ENCODE results near the gene TMEM72. TPM values are rescaled to one million over a fixed set of nuclear protein-coding genes. Genes with fewer than 3 reads are reported as not detected.

Gene TMEM72
- total and polyA plus RNA-seq, 2 experiments from 2014 or later, result not detected

DNA sequence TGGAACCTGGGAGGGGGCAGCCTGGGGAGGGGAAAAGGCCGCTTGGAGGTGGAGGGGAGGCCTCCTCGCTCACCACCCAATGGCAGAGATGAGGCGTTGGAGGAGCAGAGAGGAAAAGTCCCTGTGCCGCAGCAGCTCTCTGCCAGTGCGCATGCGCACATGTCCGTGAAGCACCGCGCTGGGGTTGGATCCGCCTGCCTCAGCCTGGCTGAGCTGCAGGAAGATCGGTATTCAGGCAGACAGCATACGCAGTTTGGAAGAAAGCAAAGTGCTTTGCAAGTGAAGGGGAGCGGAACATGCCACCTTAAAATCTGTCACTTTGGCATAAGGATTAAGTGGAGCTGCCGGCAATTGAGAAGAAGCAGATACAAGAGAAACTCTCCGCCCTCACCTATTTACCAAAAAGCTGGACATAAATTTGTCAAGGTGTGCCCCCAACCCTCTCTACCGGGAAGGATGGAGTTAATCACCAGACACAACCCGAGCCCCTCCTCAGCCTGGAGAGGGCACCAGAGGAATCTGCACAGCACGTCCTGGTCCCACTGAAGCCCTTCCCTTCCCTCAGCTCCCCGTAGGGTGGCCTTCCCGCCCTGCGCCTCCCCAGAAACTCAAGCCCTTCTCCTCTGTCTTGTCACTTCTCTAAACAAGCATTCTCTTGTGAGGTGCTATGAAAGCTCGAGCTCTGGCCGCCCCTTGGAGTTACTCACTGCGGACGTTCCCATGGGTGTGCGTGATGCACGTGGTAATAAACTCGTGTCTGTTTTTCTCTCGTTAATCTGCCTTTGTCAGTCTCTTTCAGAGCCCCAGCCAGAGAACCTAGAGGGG, 32.2 kb upstream of the TMEM72 start:
- peaks cover 14% of the 10 kb centered on the region for H3K27me3 Mint-ChIP-seq (ENCODE audit: insufficient read depth, low read depth, poor library complexity)
- ATAC-seq (peak; percentile 94), DNase-seq (ENCODE audit: low spot score) (peak; percentile 93)
- H3K9me2 ChIP-seq (ENCODE audit: insufficient read depth), result no peaks in the 10 kb centered on the region
- H3K27me3 ChIP-seq (ENCODE audit: insufficient read depth), result peaks cover 6% of the 10 kb centered on the region; the same call in 1 of the 2 replicates
- no peaks in the 10 kb centered on the region for H3K79me2 ChIP-seq (replicated peaks; ENCODE audit: insufficient read depth)
- no peak overlapping the region; the same call in 1 of the 2 replicates for H3K27ac ChIP-seq (ENCODE audit: low read depth)
- peak overlapping the region; percentile 50 for H3K4me3 ChIP-seq
- TF ChIP-seq, protein P1, sequence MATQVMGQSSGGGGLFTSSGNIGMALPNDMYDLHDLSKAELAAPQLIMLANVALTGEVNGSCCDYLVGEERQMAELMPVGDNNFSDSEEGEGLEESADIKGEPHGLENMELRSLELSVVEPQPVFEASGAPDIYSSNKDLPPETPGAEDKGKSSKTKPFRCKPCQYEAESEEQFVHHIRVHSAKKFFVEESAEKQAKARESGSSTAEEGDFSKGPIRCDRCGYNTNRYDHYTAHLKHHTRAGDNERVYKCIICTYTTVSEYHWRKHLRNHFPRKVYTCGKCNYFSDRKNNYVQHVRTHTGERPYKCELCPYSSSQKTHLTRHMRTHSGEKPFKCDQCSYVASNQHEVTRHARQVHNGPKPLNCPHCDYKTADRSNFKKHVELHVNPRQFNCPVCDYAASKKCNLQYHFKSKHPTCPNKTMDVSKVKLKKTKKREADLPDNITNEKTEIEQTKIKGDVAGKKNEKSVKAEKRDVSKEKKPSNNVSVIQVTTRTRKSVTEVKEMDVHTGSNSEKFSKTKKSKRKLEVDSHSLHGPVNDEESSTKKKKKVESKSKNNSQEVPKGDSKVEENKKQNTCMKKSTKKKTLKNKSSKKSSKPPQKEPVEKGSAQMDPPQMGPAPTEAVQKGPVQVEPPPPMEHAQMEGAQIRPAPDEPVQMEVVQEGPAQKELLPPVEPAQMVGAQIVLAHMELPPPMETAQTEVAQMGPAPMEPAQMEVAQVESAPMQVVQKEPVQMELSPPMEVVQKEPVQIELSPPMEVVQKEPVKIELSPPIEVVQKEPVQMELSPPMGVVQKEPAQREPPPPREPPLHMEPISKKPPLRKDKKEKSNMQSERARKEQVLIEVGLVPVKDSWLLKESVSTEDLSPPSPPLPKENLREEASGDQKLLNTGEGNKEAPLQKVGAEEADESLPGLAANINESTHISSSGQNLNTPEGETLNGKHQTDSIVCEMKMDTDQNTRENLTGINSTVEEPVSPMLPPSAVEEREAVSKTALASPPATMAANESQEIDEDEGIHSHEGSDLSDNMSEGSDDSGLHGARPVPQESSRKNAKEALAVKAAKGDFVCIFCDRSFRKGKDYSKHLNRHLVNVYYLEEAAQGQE (IDR thresholded peaks at IDR 0.05; ENCODE audit: unreplicated experiment), result no peak
- peak; percentile 71 for TF ChIP-seq POLR2AphosphoS5 (IDR thresholded peaks at IDR 0.05; ENCODE audit: low read depth)
- TF ChIP-seq, protein P2, sequence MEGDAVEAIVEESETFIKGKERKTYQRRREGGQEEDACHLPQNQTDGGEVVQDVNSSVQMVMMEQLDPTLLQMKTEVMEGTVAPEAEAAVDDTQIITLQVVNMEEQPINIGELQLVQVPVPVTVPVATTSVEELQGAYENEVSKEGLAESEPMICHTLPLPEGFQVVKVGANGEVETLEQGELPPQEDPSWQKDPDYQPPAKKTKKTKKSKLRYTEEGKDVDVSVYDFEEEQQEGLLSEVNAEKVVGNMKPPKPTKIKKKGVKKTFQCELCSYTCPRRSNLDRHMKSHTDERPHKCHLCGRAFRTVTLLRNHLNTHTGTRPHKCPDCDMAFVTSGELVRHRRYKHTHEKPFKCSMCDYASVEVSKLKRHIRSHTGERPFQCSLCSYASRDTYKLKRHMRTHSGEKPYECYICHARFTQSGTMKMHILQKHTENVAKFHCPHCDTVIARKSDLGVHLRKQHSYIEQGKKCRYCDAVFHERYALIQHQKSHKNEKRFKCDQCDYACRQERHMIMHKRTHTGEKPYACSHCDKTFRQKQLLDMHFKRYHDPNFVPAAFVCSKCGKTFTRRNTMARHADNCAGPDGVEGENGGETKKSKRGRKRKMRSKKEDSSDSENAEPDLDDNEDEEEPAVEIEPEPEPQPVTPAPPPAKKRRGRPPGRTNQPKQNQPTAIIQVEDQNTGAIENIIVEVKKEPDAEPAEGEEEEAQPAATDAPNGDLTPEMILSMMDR (conservative IDR thresholded peaks at IDR 0.05; ENCODE audit: low read depth in 2 of 2), result peak; percentile 35 to 59; a peak in 3 of 4 replicates
- TF ChIP-seq EZH2phosphoT487 (IDR thresholded peaks at IDR 0.05; ENCODE audit: unreplicated experiment), result no peak
- H3K4me3 Mint-ChIP-seq, result peak overlapping the region; percentile 74
- peaks cover 9% of the 10 kb centered on the region for H3K4me1 ChIP-seq (ENCODE audit: insufficient read depth)
- H3K4me1 Mint-ChIP-seq, result peaks cover 25% of the 10 kb centered on the region
- no peaks in the 10 kb centered on the region for H3K9me3 Mint-ChIP-seq
- no peaks in the 10 kb centered on the region for H3K36me3 ChIP-seq (ENCODE audit: insufficient read depth)
- H4K20me1 ChIP-seq (replicated peaks; ENCODE audit: insufficient read depth), result no peaks in the 10 kb centered on the region
- H2AFZ ChIP-seq, result peak overlapping the region; percentile 84
- H3F3A ChIP-seq (replicated peaks; ENCODE audit: low read depth), result no peaks in the 10 kb centered on the region
- H3K36me3 Mint-ChIP-seq (ENCODE audit: low read depth), result no peaks in the 10 kb centered on the region
- peak overlapping the region; percentile 42; the same call in 1 of the 2 replicates for H3K27ac Mint-ChIP-seq
- peak overlapping the region; percentile 69 for H3K4me2 ChIP-seq

DNA sequence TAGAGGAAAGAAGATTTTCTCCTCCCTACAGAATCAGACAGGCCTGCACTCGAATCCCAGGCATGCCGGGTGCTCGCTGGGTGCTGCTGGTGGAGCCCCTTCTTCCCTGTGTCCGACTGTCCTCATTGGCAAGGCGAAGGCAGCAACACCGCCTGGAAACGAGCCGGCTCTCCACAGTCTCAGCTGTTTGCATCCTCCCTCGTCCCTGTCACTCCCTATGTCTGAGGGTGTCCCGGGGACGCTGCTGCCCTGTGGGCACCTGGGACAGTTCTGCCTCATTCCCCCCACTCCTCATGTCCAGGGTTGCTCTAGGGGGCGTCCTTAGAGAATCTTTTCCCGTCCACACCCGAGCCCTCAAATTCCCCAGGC, 31.6 kb upstream of the TMEM72 start:
- no peak; the same call in 2 of the 3 replicates for ATAC-seq
- Histone ChIP-seq H3K4me1 (ENCODE audit: insufficient read depth) (peaks cover 9% of the 10 kb centered on the region), H3K79me2 (replicated peaks; ENCODE audit: insufficient read depth) (no peaks in the 10 kb centered on the region), H4K20me1 (replicated peaks; ENCODE audit: insufficient read depth) (no peaks in the 10 kb centered on the region), H2AFZ (peak overlapping the region; percentile 84), H3K27me3 (ENCODE audit: insufficient read depth) (peaks cover 6% of the 10 kb centered on the region; the same call in 1 of the 2 replicates), H3K9me2 (ENCODE audit: insufficient read depth) (no peaks in the 10 kb centered on the region), H3K36me3 (ENCODE audit: insufficient read depth) (no peaks in the 10 kb centered on the region), H3K27ac (ENCODE audit: low read depth) (no peak overlapping the region), H3F3A (replicated peaks; ENCODE audit: low read depth) (no peaks in the 10 kb centered on the region), H3K4me2 (peak overlapping the region; percentile 69), H3K4me3 (peak overlapping the region; percentile 50)
- H3K9me3 Mint-ChIP-seq, result no peaks in the 10 kb centered on the region
- H3K4me3 Mint-ChIP-seq, result peak overlapping the region; percentile 74
- peaks cover 14% of the 10 kb centered on the region for H3K27me3 Mint-ChIP-seq (ENCODE audit: insufficient read depth, low read depth, poor library complexity)
- no peaks in the 10 kb centered on the region for H3K36me3 Mint-ChIP-seq (ENCODE audit: low read depth)
- no peak overlapping the region for H3K27ac Mint-ChIP-seq
- peaks cover 25% of the 10 kb centered on the region for H3K4me1 Mint-ChIP-seq
- DNase-seq (ENCODE audit: low spot score), result no peak
- TF ChIP-seq, protein P3, sequence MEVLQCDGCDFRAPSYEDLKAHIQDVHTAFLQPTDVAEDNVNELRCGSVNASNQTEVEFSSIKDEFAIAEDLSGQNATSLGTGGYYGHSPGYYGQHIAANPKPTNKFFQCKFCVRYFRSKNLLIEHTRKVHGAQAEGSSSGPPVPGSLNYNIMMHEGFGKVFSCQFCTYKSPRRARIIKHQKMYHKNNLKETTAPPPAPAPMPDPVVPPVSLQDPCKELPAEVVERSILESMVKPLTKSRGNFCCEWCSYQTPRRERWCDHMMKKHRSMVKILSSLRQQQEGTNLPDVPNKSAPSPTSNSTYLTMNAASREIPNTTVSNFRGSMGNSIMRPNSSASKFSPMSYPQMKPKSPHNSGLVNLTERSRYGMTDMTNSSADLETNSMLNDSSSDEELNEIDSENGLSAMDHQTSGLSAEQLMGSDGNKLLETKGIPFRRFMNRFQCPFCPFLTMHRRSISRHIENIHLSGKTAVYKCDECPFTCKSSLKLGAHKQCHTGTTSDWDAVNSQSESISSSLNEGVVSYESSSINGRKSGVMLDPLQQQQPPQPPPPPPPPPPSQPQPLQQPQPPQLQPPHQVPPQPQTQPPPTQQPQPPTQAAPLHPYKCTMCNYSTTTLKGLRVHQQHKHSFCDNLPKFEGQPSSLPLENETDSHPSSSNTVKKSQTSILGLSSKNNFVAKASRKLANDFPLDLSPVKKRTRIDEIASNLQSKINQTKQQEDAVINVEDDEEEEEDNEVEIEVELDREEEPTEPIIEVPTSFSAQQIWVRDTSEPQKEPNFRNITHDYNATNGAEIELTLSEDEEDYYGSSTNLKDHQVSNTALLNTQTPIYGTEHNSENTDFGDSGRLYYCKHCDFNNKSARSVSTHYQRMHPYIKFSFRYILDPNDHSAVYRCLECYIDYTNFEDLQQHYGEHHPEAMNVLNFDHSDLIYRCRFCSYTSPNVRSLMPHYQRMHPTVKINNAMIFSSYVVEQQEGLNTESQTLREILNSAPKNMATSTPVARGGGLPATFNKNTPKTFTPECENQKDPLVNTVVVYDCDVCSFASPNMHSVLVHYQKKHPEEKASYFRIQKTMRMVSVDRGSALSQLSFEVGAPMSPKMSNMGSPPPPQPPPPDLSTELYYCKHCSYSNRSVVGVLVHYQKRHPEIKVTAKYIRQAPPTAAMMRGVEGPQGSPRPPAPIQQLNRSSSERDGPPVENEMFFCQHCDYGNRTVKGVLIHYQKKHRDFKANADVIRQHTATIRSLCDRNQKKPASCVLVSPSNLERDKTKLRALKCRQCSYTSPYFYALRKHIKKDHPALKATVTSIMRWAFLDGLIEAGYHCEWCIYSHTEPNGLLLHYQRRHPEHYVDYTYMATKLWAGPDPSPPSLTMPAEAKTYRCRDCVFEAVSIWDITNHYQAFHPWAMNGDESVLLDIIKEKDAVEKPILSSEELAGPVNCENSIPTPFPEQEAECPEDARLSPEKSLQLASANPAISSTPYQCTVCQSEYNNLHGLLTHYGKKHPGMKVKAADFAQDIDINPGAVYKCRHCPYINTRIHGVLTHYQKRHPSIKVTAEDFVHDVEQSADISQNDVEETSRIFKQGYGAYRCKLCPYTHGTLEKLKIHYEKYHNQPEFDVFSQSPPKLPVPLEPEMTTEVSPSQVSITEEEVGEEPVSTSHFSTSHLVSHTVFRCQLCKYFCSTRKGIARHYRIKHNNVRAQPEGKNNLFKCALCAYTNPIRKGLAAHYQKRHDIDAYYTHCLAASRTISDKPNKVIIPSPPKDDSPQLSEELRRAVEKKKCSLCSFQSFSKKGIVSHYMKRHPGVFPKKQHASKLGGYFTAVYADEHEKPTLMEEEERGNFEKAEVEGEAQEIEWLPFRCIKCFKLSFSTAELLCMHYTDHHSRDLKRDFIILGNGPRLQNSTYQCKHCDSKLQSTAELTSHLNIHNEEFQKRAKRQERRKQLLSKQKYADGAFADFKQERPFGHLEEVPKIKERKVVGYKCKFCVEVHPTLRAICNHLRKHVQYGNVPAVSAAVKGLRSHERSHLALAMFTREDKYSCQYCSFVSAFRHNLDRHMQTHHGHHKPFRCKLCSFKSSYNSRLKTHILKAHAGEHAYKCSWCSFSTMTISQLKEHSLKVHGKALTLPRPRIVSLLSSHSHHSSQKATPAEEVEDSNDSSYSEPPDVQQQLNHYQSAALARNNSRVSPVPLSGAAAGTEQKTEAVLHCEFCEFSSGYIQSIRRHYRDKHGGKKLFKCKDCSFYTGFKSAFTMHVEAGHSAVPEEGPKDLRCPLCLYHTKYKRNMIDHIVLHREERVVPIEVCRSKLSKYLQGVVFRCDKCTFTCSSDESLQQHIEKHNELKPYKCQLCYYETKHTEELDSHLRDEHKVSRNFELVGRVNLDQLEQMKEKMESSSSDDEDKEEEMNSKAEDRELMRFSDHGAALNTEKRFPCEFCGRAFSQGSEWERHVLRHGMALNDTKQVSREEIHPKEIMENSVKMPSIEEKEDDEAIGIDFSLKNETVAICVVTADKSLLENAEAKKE (CRISPR knock-in tag; IDR thresholded peaks at IDR 0.05), result no peak
- TF ChIP-seq NANOG (IDR thresholded peaks at IDR 0.05; ENCODE audit: borderline replicate concordance), result no peak
- TF ChIP-seq, protein P4, sequence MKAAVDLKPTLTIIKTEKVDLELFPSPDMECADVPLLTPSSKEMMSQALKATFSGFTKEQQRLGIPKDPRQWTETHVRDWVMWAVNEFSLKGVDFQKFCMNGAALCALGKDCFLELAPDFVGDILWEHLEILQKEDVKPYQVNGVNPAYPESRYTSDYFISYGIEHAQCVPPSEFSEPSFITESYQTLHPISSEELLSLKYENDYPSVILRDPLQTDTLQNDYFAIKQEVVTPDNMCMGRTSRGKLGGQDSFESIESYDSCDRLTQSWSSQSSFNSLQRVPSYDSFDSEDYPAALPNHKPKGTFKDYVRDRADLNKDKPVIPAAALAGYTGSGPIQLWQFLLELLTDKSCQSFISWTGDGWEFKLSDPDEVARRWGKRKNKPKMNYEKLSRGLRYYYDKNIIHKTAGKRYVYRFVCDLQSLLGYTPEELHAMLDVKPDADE (IDR thresholded peaks at IDR 0.05), result no peak

All from GM23338 (cell line).